DOHH2 (cell line): ENCODE results near the gene S100A14.

Experiments
- EZH2phosphoT487 ChIP-seq: fragments of 200-600 bp; sonication (generic); IDR thresholded peaks from 2 replicates; pipeline ENCODE4 v1.6.1; 2017; ENCODE audit warnings: borderline replicate concordance, mild to moderate bottlenecking, antibody characterized with exemption, low read length, moderate library complexity, mixed read lengths
- TF ChIP-seq, protein P1 (sequence below): fragments of 200-600 bp; sonication (generic); IDR thresholded peaks from one replicate; pipeline ENCODE4 v1.5.1; 2014; ENCODE audit warnings: antibody characterized with exemption, mild to moderate bottlenecking, low read depth, low read length; ENCODE audit not compliant: poor library complexity, severe bottlenecking

DNA sequence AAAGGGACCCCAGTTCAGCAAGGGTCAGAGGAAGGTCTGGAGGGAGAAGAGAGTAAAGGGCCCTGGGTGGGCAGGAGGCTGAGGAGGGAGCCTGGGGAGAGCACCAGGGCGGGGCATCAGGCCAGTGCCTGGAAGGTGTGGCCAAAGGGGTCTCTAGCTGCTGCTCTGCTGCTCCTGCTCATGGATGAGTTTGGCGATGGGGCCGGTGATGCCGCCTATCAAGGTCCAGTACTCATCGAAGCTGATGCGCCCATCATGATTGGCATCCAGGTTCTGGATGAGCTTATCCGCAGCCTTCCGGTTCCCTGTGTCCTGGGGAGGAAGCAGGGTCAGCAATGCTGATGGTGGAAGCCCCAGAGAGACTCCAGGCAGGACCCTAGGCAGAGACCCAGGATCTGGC lies 8.7 kb downstream of the S100A14 start:
- TF ChIP-seq, protein P1, sequence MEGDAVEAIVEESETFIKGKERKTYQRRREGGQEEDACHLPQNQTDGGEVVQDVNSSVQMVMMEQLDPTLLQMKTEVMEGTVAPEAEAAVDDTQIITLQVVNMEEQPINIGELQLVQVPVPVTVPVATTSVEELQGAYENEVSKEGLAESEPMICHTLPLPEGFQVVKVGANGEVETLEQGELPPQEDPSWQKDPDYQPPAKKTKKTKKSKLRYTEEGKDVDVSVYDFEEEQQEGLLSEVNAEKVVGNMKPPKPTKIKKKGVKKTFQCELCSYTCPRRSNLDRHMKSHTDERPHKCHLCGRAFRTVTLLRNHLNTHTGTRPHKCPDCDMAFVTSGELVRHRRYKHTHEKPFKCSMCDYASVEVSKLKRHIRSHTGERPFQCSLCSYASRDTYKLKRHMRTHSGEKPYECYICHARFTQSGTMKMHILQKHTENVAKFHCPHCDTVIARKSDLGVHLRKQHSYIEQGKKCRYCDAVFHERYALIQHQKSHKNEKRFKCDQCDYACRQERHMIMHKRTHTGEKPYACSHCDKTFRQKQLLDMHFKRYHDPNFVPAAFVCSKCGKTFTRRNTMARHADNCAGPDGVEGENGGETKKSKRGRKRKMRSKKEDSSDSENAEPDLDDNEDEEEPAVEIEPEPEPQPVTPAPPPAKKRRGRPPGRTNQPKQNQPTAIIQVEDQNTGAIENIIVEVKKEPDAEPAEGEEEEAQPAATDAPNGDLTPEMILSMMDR, result no peak
- TF ChIP-seq EZH2phosphoT487, result no peak
